Fibroblast of upper back skin (primary cell): ENCODE results near the gene NMRK2.
A peak's percentile ranks its signal among the peaks of the same experiment; 100 is the strongest.
"Not testable (repeated sequence)": the region's sequence is repeated elsewhere in the genome, so short reads cannot be mapped to it uniquely, and the experiment has no call there.

Experiments
- DNase-seq: peaks from one replicate; pipeline ENCODE4 v3.0.0-alpha.2; 2013

Gene NMRK2

DNA sequence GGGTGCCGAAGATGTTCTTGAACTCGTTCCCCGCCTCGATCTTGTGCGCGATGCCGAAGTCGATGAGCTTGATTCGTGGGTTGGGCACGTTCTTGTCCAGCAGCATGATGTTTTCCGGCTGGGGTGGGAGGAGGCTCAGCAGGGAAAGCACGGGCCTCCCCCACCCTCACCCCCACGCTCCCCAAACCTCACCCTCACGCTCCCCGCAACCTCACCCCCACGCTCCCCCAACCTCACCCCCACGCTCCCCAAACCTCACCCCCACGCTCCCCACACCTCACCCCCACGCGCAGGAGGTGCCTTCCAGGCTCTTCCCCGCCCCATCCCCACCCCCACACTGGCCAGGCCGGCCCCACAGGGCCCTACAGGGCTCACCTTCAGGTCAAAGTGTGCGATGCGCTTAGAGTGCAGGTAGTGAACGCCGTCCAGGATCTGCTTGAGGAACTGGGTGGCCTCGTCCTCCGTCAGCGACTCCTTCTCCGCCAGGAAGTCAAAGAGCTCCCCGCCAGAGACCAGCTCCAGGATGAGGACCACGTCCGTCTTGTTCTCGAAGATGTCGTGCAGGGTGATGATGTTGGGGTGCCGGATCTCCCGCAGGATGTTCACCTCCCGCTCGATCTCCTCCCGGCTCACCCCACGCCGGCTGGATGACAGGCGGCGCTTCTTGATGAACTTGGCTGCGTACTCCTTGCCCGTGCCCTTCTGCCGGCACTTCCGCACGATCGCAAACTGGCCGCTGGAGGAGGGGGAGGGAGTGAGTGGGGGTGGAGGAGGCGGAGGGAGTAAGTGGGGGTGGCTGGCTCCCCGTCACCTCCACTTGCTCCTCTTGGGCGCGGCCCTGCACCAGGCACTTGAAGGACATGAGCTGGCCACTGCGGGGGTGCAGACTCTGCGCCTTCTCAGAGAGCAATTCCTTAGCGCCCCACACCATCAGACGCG is 31.7 kb downstream of the NMRK2 start:
- DNase-seq: no peak

DNA sequence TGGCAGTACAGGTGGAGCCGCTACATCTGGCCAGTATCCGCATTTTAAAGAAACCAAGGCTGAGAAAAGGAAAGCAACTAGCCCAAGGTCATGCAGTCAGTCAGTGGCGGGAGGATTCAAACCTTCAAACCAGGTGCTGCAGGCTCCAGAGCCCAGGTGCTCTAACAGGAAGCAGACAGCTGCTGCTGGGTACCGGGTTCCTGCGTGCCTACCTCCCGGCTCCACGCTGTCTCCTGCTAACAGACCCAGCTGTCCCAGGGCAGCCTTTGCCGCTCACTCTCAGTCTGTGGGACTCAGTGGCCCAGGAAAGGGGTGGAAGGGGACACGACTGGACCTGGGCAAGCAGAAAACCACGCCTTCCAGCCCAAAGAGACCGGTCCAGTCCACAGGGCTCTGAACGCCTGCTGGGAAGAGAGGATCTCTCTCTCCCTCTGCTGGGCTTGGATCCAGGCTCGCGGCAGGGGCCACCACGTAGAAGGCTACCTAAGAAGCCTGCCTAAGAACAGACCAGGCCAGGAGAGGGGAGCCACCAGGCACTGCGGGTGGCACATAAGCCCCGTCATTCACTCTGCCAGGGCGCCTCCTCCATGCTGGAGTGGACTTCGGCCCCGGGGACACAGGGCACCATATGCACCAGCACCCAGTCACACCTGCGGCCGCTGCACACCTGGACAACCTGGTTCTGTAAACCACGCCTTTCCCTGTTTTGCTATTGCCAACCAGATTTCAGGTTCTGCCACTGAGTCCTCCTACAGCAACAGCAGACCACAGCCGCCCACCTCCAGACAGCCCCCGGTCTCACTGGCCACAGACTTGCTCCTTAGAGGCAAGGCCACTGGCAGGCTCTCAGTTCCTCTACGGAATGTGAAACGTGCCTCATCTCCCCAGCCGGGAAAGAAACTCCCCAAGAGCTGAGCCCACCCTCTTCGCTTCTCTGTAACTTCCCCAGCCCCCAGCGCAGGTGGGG is 33.5 kb downstream of the NMRK2 start:
- no peak for DNase-seq

DNA sequence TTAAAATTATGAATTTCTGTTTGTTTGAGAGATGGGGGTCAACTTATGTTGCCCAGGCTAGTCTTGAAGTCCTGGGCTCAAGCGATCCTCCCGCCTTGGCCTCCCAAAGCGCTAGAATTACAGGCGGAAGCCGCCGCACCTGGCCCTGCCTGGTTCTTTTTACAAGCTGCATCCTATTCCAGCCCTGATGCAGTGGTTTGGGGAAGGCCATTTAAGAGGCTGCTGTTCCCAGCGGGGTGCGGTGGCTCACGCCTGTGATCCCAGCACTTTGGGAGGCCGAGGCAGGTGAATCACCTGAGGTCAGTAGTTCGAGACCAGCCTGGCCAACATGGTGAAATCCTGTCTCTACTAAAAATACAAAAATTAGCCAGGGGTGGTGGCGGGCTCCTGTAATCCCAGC is 35.1 kb downstream of the NMRK2 start:
- DNase-seq: not testable (repeated sequence)

DNA sequence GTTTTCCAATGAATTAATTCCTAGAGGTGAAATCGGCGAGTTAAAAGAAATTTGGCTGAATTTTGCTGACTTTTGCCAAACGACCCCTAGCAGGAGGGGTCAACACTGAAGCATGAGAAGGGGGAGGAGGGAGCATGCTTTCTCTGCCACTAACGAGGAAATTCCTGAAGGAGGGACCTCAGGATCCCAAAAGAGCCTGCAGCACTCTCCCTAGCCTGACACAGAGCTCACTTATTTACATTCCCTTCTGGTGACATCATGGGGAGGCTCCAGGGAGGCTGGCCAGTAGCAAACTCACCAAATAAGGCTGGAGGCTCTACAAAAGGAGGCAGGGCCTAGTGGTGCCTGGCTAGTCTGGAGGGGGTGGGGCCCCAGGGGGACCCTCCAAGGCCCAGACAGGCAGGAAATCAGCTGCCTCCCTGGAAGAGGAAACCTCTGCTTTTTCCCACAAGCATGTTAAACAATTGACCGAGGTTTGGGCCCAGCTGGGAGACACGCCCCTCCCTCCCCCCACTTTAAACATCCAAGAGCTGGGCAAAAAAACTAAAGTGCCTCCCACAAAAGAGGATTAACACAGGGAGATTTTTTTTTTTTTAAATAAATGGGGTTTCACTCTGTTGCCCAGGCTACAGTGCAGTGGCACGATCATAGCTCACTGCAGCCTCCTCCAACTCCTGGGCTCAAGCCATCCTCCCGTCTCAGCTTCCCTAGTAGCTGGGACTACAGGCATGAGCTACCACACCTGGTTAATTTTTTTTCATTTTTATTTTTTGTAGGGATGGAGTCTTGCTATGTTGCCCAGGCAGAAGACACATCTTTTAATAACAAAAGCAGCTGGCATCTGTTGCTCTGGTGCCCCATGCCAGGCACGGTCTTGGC is 35.9 kb downstream of the NMRK2 start:
- DNase-seq: peak; percentile 100

DNA sequence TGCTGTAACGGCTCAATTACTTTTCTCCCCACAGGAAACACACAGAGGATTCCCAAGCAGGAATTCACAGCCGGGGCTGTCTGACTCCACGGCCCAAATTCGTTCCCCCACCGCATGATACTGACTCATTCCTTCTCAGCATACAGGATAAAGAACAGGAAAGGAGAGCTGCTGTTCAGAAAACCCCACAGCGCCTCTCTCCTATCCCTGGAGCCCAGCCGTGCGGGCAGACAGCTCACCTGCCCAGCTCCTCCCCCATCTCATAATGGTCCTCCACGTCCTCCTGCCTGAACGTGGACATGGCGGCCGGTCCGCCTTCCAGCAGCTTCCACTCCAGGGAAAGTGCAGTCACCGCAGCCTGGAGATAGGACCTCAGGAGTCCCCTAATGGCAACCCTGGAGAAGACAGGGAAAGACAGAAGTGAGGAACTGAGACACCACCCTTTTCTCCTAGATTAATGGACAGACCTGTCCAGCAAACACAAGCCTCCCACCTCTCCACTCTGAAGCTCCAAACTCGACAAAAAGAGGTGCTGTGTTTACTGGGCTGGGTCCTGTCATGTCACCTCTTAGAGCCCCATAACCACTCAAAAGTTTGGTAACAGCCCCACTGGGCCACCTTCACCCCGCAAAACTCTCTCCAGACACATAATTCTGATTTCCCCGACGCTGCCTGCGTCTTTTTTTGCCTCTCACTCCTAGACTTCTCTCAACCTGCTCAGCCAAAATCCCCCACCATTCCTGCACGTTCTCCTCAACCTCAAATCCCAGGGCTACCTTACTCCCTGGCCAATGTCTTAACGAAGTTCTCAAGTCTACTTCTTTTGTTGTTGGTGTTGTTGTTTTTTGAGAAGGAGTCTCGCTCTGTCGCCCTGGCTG is 36.8 kb downstream of the NMRK2 start:
- peak; percentile 91 for DNase-seq

DNA sequence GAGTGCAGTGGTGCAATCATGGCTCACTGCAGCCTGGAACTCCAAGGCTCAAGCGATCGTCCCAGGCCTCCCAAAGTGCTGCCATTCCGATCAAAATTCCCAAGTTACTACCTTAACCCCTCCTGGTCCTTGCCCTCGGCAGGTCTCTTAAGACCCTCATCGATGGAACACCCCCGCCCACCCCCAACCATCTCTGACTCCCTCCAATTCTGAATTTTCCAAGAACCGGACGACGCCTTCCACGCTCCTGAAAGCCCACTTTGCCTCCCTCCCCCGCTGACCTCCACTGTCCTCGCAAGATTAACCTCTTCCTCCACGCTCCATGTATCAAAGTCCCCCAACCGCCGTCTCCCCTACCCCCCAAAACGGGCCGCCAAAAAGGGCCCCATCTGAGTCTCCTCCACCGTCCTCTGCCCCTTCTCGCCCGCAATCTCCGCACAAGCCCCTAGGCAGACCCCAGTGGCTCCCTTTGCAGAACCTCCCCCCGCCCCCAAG is 37.5 kb downstream of the NMRK2 start:
- no peak for DNase-seq

DNA sequence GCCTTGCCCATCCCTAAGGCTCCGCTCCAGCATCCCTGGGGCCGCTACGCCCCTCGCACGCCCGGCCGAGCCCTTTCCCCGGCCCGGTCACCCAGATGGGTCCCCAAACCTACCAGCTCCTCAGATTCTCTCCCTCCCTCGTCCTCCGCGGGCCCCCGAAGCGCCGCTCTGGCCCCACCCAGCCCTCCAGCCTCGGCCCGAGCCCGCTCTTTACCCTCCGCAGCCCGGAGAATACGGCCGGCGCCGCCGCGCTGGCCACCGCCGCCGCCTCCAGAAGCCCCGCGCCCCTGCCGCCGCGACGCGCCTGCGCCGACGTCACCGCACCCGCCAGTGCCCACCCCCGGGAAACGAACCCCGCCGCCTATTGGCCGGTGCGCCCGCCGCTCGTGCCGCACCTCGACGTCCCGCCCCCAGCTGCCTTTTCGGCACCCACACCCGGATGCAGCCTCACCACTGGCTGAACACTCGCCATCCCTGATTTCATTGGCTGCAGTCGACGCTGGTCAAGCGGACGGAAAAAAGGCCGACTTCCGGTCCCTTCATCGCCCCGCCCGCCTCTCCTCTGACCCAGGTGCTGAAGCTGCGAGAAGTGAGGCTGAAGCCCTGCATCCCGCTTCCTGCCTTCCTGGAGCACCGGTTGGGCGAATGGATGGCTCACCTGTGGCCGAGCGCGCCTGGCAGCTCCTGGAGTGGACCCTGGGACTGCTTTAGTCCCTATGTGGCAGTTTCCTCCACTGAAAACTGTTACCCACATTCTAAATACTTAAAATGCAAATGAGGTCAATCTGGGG is 38.1 kb downstream of the NMRK2 start, which contains the start of gene DAPK3:
Gene DAPK3, minus strand, starts transcription at position 292 of the 791 bp plus-strand sequence. CDS start 1,364 bp downstream, outside the sequence.
- peak; percentile 98 for DNase-seq

DNA sequence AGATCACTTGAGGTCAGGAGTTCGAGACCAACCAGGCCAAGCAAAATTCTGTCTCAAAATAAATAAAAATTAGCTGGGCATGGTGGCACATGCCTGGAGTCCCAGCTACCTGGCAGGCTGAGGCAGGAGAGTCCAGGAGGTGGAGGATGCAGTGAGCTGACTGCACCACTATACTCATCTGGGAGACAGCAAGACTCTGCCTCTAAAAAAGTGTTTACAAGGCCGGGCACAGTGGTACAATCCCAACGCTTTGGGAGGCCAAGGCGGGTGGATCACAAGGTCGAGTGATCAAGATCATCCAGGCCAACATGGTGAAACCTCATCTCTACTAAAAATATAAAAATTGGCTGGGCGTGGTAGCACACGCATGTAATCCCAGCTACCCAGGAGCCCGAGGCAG is 42.3 kb downstream of the NMRK2 start:
- no peak for DNase-seq

DNA sequence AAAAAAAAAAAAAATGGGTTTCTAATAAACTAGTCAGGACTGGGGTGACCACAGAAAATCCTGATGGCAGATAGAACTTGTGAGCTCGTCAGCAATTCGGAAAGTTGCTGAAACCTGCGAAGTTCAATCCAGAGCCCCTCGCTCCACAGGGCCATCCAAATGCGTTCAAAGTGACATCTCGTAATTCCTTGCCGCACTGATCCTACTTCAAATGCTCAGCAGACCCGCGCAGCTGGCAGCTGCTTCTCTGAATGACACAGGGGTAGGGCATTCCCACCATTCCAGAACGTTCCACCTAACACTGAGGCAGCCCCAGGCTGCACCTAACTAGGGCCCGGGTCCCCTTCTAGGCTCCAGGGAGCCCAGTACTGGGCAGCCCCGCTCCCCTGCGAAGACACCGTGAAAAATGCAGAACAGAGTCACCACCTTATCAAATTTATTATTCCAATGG is 42.8 kb downstream of the NMRK2 start:
- no peak for DNase-seq

DNA sequence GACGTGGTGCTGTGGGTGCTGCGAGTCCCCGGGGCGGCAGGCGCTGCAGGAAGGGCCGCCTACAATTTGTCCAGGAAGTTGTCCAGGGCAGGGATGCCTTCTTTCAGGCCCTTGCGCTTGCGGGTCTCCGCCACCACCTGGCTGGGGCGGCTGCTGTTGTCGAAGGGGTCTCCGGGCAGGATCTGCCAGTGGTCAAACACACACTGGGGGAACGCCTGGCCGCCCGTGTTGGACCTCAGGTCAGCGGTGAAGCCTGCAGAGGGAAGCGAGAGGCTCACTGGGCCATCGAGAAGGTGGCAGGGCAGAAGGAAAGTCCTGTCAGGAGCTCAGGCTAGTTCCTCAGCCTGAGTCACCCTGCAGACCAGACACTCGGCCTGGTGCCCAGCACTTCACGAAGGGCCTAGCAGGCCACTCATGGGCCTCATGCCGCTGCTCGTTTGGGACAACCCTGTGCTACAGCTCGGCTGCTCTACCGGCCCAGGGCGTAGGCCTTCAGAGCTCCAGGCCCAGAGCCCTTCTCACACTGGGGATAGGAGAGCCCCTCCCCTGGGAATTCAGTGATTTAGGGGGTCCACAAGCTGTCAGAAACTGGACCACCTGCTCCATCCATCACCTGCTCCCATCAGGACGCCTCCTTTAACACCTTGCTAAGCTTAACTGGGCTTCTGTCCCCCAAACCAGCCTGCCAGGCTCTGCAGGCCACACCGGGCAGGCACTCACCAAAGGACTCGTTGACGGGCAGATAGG is 43.8 kb downstream of the NMRK2 start:
- DNase-seq: no peak

DNA sequence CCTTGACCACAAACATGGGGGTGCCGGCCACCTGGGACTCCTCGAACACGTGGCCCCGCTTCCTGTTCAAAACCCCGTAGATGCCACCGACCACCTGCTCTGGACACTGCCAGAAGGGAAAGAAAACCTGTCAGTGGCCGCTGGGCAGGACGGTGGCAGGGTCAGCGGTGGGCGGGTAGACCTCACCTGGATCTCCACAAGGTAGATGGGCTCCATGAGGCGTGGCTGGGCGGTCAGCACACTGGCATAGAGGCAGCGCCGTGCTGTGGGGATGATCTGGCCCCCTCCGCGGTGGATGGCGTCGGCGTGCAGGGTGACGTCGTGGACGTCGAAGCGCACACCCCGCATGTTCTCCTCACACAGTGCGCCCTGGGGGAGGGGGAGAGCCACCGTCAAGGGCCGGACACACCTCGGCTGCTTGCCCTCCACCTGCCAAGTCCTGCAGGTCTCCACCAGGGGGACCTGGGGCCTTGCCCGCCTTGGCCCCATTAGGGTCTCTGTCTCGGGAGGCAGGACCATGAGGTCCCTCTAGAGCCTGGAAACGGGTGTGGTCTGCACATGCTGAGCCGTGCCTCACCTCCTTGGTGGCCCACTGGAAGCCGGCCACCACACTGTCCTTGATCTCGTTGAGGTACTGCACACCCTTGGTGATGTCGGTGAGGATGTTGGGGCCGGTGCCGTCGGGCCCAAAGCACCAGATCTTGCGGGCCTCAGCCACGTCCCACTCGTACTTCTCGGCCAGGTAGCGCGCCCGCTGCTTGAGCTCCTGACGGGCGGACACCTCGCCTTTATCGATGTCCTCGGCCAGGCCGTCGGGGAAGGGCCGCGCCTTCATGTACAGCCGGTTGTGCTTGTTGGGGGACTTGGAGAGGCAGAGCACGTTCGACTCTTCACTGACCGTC is 44.6 kb downstream of the NMRK2 start:
- no peak for DNase-seq

DNA sequence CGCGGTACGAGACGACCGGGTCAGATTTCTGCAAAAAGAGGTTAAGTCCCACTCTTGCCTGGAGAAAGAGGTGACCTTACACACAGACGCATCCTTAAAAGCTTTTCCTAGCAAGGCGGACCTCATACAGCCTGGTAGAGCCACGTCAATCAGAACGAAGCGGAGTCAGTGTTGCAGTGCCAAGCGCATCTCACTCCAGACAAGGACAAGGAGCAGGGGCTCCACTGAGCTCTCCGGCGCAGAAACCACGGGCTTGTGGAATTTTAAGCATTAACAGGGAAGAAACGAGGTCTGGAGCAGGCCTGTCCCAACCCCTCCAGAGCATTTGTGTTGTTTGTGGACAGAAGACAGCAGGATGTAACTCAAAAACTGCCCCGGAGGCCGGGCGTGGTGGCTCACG is 45.3 kb downstream of the NMRK2 start:
- no peak for DNase-seq

DNA sequence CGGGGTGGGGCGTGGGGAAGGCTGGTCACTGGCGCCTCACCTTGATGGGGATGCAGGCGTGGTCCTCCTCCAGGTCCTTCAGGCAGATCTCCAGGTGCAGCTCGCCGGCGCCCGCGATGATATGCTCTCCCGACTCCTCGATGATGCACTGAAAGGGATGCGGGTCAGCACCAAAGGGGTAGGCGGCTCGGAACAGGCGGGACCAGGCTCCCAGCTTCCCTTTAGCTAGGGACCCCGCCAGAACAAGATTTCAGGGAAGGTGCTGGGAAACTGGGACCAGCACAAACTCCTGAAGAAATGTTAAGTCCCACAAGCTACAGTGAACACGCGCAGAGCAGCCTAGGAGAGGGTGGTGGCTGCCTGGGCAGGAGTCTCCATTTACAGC is 46.4 kb downstream of the NMRK2 start:
- no peak for DNase-seq

DNA sequence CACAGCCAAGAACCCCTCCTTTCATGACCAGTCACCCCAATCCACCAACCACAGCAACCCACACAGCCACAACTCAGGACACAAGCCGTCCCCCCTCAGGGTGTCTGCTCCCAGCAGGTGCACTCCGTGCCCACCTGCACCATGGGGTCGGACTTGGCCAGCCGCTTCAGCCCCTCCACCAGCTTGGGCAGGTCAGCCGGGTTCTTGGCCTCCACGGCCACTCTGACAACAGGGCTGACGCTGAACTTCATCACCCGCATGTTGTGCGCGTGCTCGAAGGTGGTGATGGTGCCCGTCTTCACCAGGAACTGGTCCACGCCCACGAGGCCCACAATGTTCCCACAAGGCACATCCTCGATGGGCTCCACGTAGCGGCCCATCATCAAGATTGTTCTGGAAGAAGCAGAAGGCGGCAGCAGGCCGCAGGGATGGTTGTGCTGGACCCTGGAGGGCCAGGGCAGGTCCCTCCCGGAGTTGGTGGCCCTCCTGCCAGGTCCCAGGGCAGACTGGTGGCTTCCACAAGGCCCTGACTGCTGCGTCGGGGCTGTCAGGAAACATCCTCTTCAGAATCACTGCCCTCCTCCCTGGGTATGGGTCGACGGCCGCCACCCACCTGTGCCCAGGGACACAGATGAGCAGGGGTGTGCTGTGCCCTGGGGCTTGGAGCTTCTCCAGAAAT is 46.9 kb downstream of the NMRK2 start:
- DNase-seq: no peak

DNA sequence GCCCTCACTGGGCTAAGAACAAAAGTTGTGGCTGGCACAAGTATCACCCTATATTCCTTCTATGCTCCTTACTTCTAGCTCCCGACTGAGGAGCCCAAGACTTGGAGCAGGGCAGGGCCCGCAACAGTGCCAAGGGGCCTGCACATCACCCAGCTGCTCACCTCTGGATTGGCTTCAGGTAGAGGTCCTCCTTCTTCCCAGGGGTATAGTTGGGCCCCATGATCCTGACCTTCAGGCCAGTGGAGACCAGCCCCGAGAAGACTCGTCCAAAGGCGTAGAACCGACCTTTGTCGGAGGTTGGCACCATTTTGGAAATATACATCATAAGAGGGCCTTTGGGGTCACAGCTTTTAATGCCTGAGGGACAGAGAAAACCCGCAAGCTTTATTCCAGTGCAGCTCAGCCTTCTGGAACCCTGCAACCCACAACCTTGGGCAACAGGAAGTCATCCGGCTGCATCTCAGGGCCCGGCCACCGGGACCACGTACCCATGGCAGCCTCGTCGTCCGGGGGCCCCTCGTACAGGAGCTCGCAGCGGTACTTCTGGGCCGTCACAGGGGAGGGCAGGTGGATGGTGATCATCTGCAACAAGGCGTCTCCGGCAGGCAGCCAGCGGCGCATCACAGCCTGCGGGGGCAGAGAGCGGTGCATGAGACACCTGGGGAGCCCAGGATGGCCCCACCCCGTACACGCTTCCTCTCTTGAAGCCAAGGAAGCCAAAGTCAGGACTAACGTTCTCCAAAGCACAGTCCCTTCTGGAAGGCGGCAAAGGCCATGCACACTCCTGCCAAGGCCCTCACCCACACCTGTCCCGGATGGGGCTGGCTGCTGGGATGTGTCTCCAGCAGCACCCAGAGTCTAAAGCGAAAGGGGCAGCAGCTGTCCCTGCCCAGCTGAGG is 47.7 kb downstream of the NMRK2 start:
- DNase-seq: no peak

DNA sequence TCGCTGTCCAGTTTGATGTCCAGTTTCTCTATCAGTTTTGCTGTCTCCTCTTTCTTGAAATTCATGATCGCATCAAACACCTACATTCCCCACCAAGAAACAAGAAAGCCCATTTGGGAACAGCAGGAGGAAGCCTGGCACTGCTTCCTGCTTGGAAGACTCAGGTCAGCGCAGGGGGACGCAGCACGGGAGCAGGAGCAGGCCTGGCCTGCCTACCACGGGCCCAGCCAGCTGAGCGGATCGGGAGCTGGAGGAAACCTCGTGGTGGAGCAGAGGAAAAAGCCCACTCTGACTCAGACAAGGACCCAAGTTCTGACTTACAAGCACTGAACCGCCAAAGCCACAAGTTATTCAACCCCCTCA is 48.5 kb downstream of the NMRK2 start:
- DNase-seq: no peak
